Prostate gland (tissue), 2 donors: ENCODE data around the gene PROKR1.

ENCODE experiments used
- CTCF ChIP-seq, 4 experiments: fragments of 200-600 bp in 2 of 4; fragments of 450-650 bp in 2 of 4; sonication (generic) in 2 of 4; IDR thresholded peaks; 1 replicate in 3 of 4; 2 replicates in 1 of 4; pipeline ENCODE4 v1.5.1; 2016 to 2019; ENCODE audit warnings: antibody characterized with exemption in 4 of 4, mild to moderate bottlenecking in 2 of 4, moderate library complexity in 2 of 4
- POLR2A ChIP-seq: fragments of 450-650 bp; IDR thresholded peaks from one replicate; pipeline ENCODE4 v1.6.1; 2016; ENCODE audit warnings: antibody characterized with exemption, mild to moderate bottlenecking

GRCh38 chr2:68698567-68699377, 55.4 kb downstream of the PROKR1 start:
- no peak for TF ChIP-seq POLR2A
- no peak for TF ChIP-seq CTCF (IDR thresholded peaks at IDR 0.05)
